ENCODE measurements around the gene PVALB. TPM values are rescaled to one million over a fixed set of nuclear protein-coding genes. Genes with fewer than 3 reads are reported as not detected.

Gene PVALB
- polyA plus RNA-seq, 4 donors = 3.6 to 10.5 (median 7.0) TPM

GRCh38 chr22:36850056-36850455, 33.2 kb upstream of the PVALB start:
- no peak for DNase-seq (ENCODE audit: low read depth in 4 of 4, low spot score in 3 of 4)

GRCh38 chr22:36846949-36847348, 30.1 kb upstream of the PVALB start:
- no peak for DNase-seq (ENCODE audit: low read depth in 4 of 4, low spot score in 3 of 4)

GRCh38 chr22:36846271-36846670, 29.4 kb upstream of the PVALB start:
- no peak for DNase-seq (ENCODE audit: low read depth in 4 of 4, low spot score in 3 of 4)

GRCh38 chr22:36840106-36840505, 23.3 kb upstream of the PVALB start:
- DNase-seq (ENCODE audit: low read depth in 4 of 4, low spot score in 3 of 4) = no peak

- DNase-seq (ENCODE audit: low read depth in 4 of 4, low spot score in 3 of 4) = no peak
Observed at GRCh38 chr22:36839356-36840073, 22.7 kb upstream of the PVALB start.

GRCh38 chr22:36838119-36839030, 21.5 kb upstream of the PVALB start:
- no peak for DNase-seq (ENCODE audit: low read depth in 4 of 4, low spot score in 3 of 4)

GRCh38 chr22:36835903-36836302, 19.1 kb upstream of the PVALB start:
- DNase-seq (ENCODE audit: low read depth in 4 of 4, low spot score in 3 of 4) = no peak

- DNase-seq (ENCODE audit: low read depth in 4 of 4, low spot score in 3 of 4) = no peak
Observed at GRCh38 chr22:36833073-36833472, 16.2 kb upstream of the PVALB start.

- no peak for DNase-seq (ENCODE audit: low read depth in 4 of 4, low spot score in 3 of 4)
Observed at GRCh38 chr22:36831717-36832116, 14.9 kb upstream of the PVALB start.

GRCh38 chr22:36831206-36831605, 14.4 kb upstream of the PVALB start:
- DNase-seq (ENCODE audit: low read depth in 4 of 4, low spot score in 3 of 4) = no peak

GRCh38 chr22:36830601-36831000, 13.8 kb upstream of the PVALB start:
- no peak for DNase-seq (ENCODE audit: low read depth in 4 of 4, low spot score in 3 of 4)

GRCh38 chr22:36829370-36830002, 12.7 kb upstream of the PVALB start:
- DNase-seq (ENCODE audit: low read depth in 4 of 4, low spot score in 3 of 4) = no peak

GRCh38 chr22:36828815-36829214, 12.0 kb upstream of the PVALB start:
- no peak for DNase-seq (ENCODE audit: low read depth in 4 of 4, low spot score in 3 of 4)

GRCh38 chr22:36826262-36826661, 9.4 kb upstream of the PVALB start:
- no peak for DNase-seq (ENCODE audit: low read depth in 4 of 4, low spot score in 3 of 4)

- DNase-seq (ENCODE audit: low read depth in 4 of 4, low spot score in 3 of 4) = no peak
Observed at GRCh38 chr22:36824655-36825054, 7.8 kb upstream of the PVALB start.

- DNase-seq (ENCODE audit: low read depth in 4 of 4, low spot score in 3 of 4) = no peak
Observed at GRCh38 chr22:36823186-36823839, 6.5 kb upstream of the PVALB start.

- DNase-seq (ENCODE audit: low read depth in 4 of 4, low spot score in 3 of 4) = no peak
Observed at GRCh38 chr22:36822581-36822980, 5.7 kb upstream of the PVALB start.

- DNase-seq (ENCODE audit: low read depth in 4 of 4, low spot score in 3 of 4) = no peak
Observed at GRCh38 chr22:36819112-36819511, 2.3 kb upstream of the PVALB start.

GRCh38 chr22:36818010-36818642, 1.3 kb upstream of the PVALB start:
- DNase-seq (ENCODE audit: low read depth in 4 of 4, low spot score in 3 of 4) = no peak

- no peak for DNase-seq (ENCODE audit: low read depth in 4 of 4, low spot score in 3 of 4)
Observed at GRCh38 chr22:36817525-36817848, 652 bp upstream of the PVALB start.

GRCh38 chr22:36816339-36816635, 548 bp downstream of the PVALB start:
- DNase-seq (ENCODE audit: low read depth in 4 of 4, low spot score in 3 of 4) = no peak
